Mucosa of rectum (tissue), 2 donors: ENCODE measurements around the gene TMCC1.
"Not testable (repeated sequence)": the region's sequence is repeated elsewhere in the genome, so short reads cannot be mapped to it uniquely, and the experiment has no call there.

ENCODE experiments used
- H3K27ac ChIP-seq, 2 donors: one replicate each; pipeline ENCODE4 v1.7.0; 2013; ENCODE audit warnings: inconsistent platforms in 2 of 2, low read depth in 2 of 2, low read length in 2 of 2
- H3K27me3 ChIP-seq, 2 donors: one replicate each; pipeline ENCODE4 v1.7.0; 2013; ENCODE audit warnings: low read length in 2 of 2; ENCODE audit not compliant: control insufficient read depth in 2 of 2, insufficient read depth in 2 of 2
- H3K36me3 ChIP-seq, 2 donors: one replicate each; pipeline ENCODE4 v1.7.0; 2013; ENCODE audit warnings: low read length in 2 of 2; ENCODE audit not compliant: control insufficient read depth in 2 of 2, insufficient read depth in 2 of 2
- H3K4me1 ChIP-seq, 2 donors: one replicate each; pipeline ENCODE4 v1.7.0; 2013; ENCODE audit warnings: low read length in 2 of 2, mild to moderate bottlenecking in 1 of 2; ENCODE audit not compliant: control insufficient read depth in 2 of 2, insufficient read depth in 2 of 2
- H3K4me3 ChIP-seq, 2 donors: one replicate each; pipeline ENCODE4 v1.7.0; 2013; ENCODE audit warnings: low read length in 2 of 2
- H3K9ac ChIP-seq, 2 donors: one replicate each; pipeline ENCODE4 v1.7.0; 2013; ENCODE audit warnings: low read length in 2 of 2, low read depth in 1 of 2, mild to moderate bottlenecking in 1 of 2
- H3K9me3 ChIP-seq, 2 donors: one replicate each; pipeline ENCODE4 v1.7.0; 2013; ENCODE audit warnings: low read length in 2 of 2; ENCODE audit not compliant: control insufficient read depth in 2 of 2
- donor health status: healthy.
- donor health status: Normal muscosa, but diverticular disease.

TMCC1 gene

GRCh38 chr3:129651435-129652202 lies 241.9 kb downstream of the TMCC1 start:
- Histone ChIP-seq H3K4me1 (peaks cover 2% of the 10 kb centered on the region in 2 donors), H3K27ac (no peak overlapping the region), H3K27me3 (no peaks in the 10 kb centered on the region), H3K9me3 (no peaks in the 10 kb centered on the region), H3K36me3 (peaks cover 9 to 13% of the 10 kb centered on the region in 2 donors), H3K4me3 (no peak overlapping the region), H3K9ac (no peak overlapping the region)

GRCh38 chr3:129650256-129650872 lies 243.1 kb downstream of the TMCC1 start:
- no peak overlapping the region for H3K27ac ChIP-seq
- H3K27me3 ChIP-seq = no peaks in the 10 kb centered on the region
- no peak overlapping the region for H3K4me3 ChIP-seq
- H3K9me3 ChIP-seq = no peaks in the 10 kb centered on the region
- H3K9ac ChIP-seq = no peak overlapping the region
- peaks cover 9 to 13% of the 10 kb centered on the region in 2 donors for H3K36me3 ChIP-seq
- peaks cover 2% of the 10 kb centered on the region in 2 donors for H3K4me1 ChIP-seq

- no peaks in the 10 kb centered on the region for H3K9me3 ChIP-seq
- no peak overlapping the region for H3K4me3 ChIP-seq
- H3K9ac ChIP-seq = no peak overlapping the region
- peaks cover 2% of the 10 kb centered on the region in 2 donors for H3K4me1 ChIP-seq
- no peaks in the 10 kb centered on the region for H3K36me3 ChIP-seq
- no peaks in the 10 kb centered on the region for H3K27me3 ChIP-seq
- no peak overlapping the region for H3K27ac ChIP-seq
Observed at GRCh38 chr3:129648391-129648790, 245.1 kb downstream of the TMCC1 start.

GRCh38 chr3:129645286-129645685 lies 248.2 kb downstream of the TMCC1 start:
- Histone ChIP-seq H3K9me3 (no peaks in the 10 kb centered on the region), H3K4me3 (no peak overlapping the region)

GRCh38 chr3:129644836-129645235 lies 248.7 kb downstream of the TMCC1 start:
- no peaks in the 10 kb centered on the region for H3K36me3 ChIP-seq
- H3K27me3 ChIP-seq = no peaks in the 10 kb centered on the region
- H3K27ac ChIP-seq = no peak overlapping the region
- H3K4me1 ChIP-seq = no peaks in the 10 kb centered on the region
- H3K9me3 ChIP-seq = no peaks in the 10 kb centered on the region
- H3K4me3 ChIP-seq = no peak overlapping the region
- H3K9ac ChIP-seq = no peak overlapping the region

More at GRCh38 chr3:129645286-129645685, 248.2 kb downstream of the TMCC1 start:
- H3K4me1 ChIP-seq = peaks cover 0 to 2% of the 10 kb centered on the region in 2 donors
- no peaks in the 10 kb centered on the region for H3K27me3 ChIP-seq
- no peak overlapping the region for H3K9ac ChIP-seq
- no peaks in the 10 kb centered on the region for H3K36me3 ChIP-seq
- no peak overlapping the region for H3K27ac ChIP-seq

GRCh38 chr3:129641567-129642260 lies 251.8 kb downstream of the TMCC1 start:
- H3K27me3 ChIP-seq, H3K27ac ChIP-seq, H3K36me3 ChIP-seq, H3K9ac ChIP-seq, H3K4me3 ChIP-seq, H3K4me1 ChIP-seq, H3K9me3 ChIP-seq: not testable (repeated sequence)

- H3K4me1 ChIP-seq, H3K27me3 ChIP-seq, H3K27ac ChIP-seq, H3K4me3 ChIP-seq, H3K9me3 ChIP-seq, H3K9ac ChIP-seq, H3K36me3 ChIP-seq: not testable (repeated sequence)
Observed at GRCh38 chr3:129640985-129641384, 252.5 kb downstream of the TMCC1 start.

GRCh38 chr3:129638481-129638880 lies 255.0 kb downstream of the TMCC1 start:
- Histone ChIP-seq H3K36me3 (no peaks in the 10 kb centered on the region), H3K9me3 (peaks cover 0 to 3% of the 10 kb centered on the region in 2 donors), H3K4me3 (no peak overlapping the region), H3K27me3 (no peaks in the 10 kb centered on the region), H3K9ac (no peak overlapping the region), H3K27ac (no peak overlapping the region), H3K4me1 (no peaks in the 10 kb centered on the region)

- no peak overlapping the region for H3K9ac ChIP-seq
- no peak overlapping the region for H3K27ac ChIP-seq
- H3K4me1 ChIP-seq = no peaks in the 10 kb centered on the region
- H3K36me3 ChIP-seq = no peaks in the 10 kb centered on the region
- no peak overlapping the region for H3K4me3 ChIP-seq
- peaks cover 0 to 3% of the 10 kb centered on the region in 2 donors for H3K9me3 ChIP-seq
- H3K27me3 ChIP-seq = no peaks in the 10 kb centered on the region
Observed at GRCh38 chr3:129636082-129636481, 257.4 kb downstream of the TMCC1 start.

GRCh38 chr3:129635656-129636055 lies 257.9 kb downstream of the TMCC1 start:
- Histone ChIP-seq H3K4me3 (no peak overlapping the region), H3K36me3 (no peaks in the 10 kb centered on the region), H3K27me3 (no peaks in the 10 kb centered on the region), H3K4me1 (no peaks in the 10 kb centered on the region), H3K9ac (no peak overlapping the region), H3K27ac (no peak overlapping the region), H3K9me3 (peaks cover 0 to 3% of the 10 kb centered on the region in 2 donors)
